HG03139 (cell line): ENCODE measurements around the gene TFPT.
"Not testable (repeated sequence)": the region's sequence is repeated elsewhere in the genome, so short reads cannot be mapped to it uniquely, and the experiment has no call there.

Experiments used
- ATAC-seq: cut with Tn5 transposase; IDR thresholded peaks from one replicate; pipeline ENCODE4 v1.9.1; 2021; ENCODE audit not compliant: unreplicated experiment

TFPT gene

GRCh38 chr19:54124393-54124792 is 8.9 kb upstream of the TFPT start:
- ATAC-seq = no peak

- ATAC-seq = no peak
Observed at GRCh38 chr19:54123682-54124081, 8.2 kb upstream of the TFPT start.

- no peak for ATAC-seq
Observed at GRCh38 chr19:54121259-54121658, 5.8 kb upstream of the TFPT start.

GRCh38 chr19:54114340-54115108 is 933 bp downstream of the TFPT start:
- ATAC-seq = no peak

- ATAC-seq = no peak
Observed at GRCh38 chr19:54109651-54110050, 5.8 kb downstream of the TFPT start.

GRCh38 chr19:54108496-54108895 is 7.0 kb downstream of the TFPT start:
- ATAC-seq = no peak

- no peak for ATAC-seq
Observed at GRCh38 chr19:54107876-54108490, 7.5 kb downstream of the TFPT start.

GRCh38 chr19:54106716-54107115 is 8.7 kb downstream of the TFPT start:
- ATAC-seq = no peak

GRCh38 chr19:54105796-54106195 is 9.7 kb downstream of the TFPT start:
- no peak for ATAC-seq

- no peak for ATAC-seq
Observed at GRCh38 chr19:54104998-54105715, 10.3 kb downstream of the TFPT start.

GRCh38 chr19:54102421-54103169 is 12.9 kb downstream of the TFPT start, which contains the start of gene NDUFA3:
Gene NDUFA3, plus strand, starts transcription at chr19:54102855. Its CDS starts 24 bp downstream, at chr19:54102879.
- ATAC-seq = peak; percentile 97

- ATAC-seq = no peak
Observed at GRCh38 chr19:54100561-54100960, 14.9 kb downstream of the TFPT start, which contains the start of gene OSCAR. Gene OSCAR, minus strand, starts transcription at chr19:54100803. Its CDS starts 11 bp downstream, at chr19:54100792.

- not testable (repeated sequence) for ATAC-seq
Observed at GRCh38 chr19:54099903-54100255, 15.6 kb downstream of the TFPT start.

- ATAC-seq = no peak
Observed at GRCh38 chr19:54099190-54099902, 16.1 kb downstream of the TFPT start.

- ATAC-seq = no peak
Observed at GRCh38 chr19:54096617-54097106, 18.8 kb downstream of the TFPT start.

GRCh38 chr19:54095859-54096616 is 19.4 kb downstream of the TFPT start:
- ATAC-seq = not testable (repeated sequence)

GRCh38 chr19:54095136-54095858 is 20.2 kb downstream of the TFPT start:
- ATAC-seq = no peak

GRCh38 chr19:54094426-54095000 is 20.9 kb downstream of the TFPT start:
- no peak for ATAC-seq

- no peak for ATAC-seq
Observed at GRCh38 chr19:54084410-54084809, 31.0 kb downstream of the TFPT start.
